GM21381 (cell line): ENCODE results near the gene PGP.
A peak's percentile ranks its signal among the peaks of the same experiment; 100 is the strongest.

ENCODE experiments used
- ATAC-seq: cut with Tn5 transposase; IDR thresholded peaks from one replicate; pipeline ENCODE4 v1.9.1; 2021; ENCODE audit warnings: mild to moderate bottlenecking, moderate library complexity; ENCODE audit not compliant: unreplicated experiment

Gene PGP

GRCh38 chr16:2237493-2238149, 23.0 kb upstream of the PGP start:
- no peak for ATAC-seq

- no peak for ATAC-seq
Measured at GRCh38 chr16:2237102-2237482, 22.5 kb upstream of the PGP start.

DNA sequence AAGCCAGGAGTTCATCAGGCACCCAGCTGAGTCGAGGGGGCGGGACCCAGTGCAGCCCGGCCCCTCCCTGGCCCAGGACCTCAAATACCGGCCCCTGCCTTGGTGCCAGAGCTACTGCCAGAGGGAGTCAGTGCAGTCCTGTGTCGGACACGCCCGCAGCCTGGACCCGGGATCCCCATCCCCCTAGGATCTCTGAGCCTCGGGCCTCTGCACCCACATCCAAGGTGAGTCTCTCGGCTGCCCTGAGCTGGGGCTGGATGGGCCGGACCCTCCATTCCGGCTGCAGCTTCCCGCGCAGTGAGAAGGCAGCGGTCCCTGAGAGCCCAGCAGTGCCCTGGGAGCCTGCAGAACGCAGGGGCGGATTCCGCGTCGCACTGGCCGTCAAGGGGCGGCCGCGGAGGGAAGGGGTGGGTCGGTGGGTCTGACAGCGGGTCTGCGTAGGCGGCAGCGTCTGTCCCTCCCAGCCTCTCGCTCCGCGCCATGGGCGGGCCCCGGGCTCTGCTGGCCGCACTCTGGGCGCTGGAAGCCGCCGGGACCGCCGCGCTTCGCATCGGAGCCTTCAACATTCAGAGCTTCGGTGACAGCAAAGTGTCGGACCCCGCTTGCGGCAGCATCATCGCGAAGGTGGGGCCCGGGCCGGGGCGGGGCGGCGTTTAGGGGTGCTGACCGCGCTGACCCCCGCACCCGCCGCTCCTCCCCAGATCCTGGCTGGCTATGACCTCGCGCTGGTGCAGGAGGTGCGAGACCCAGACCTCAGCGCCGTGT, 21.9 kb upstream of the PGP start, which contains the start of gene DNASE1L2:
Gene DNASE1L2, plus strand, starts transcription at position 108 of the 765 bp plus-strand sequence. Its CDS starts 373 bp downstream, at position 481.
- ATAC-seq, result no peak

GRCh38 chr16:2235695-2236336, 21.2 kb upstream of the PGP start:
- no peak for ATAC-seq

GRCh38 chr16:2235234-2235651, 20.6 kb upstream of the PGP start:
- ATAC-seq, result no peak

GRCh38 chr16:2234813-2235170, 20.2 kb upstream of the PGP start:
- ATAC-seq, result no peak

- no peak for ATAC-seq
Measured at GRCh38 chr16:2233872-2234812, 19.5 kb upstream of the PGP start.

GRCh38 chr16:2233046-2233775, 18.6 kb upstream of the PGP start:
- ATAC-seq, result no peak

DNA sequence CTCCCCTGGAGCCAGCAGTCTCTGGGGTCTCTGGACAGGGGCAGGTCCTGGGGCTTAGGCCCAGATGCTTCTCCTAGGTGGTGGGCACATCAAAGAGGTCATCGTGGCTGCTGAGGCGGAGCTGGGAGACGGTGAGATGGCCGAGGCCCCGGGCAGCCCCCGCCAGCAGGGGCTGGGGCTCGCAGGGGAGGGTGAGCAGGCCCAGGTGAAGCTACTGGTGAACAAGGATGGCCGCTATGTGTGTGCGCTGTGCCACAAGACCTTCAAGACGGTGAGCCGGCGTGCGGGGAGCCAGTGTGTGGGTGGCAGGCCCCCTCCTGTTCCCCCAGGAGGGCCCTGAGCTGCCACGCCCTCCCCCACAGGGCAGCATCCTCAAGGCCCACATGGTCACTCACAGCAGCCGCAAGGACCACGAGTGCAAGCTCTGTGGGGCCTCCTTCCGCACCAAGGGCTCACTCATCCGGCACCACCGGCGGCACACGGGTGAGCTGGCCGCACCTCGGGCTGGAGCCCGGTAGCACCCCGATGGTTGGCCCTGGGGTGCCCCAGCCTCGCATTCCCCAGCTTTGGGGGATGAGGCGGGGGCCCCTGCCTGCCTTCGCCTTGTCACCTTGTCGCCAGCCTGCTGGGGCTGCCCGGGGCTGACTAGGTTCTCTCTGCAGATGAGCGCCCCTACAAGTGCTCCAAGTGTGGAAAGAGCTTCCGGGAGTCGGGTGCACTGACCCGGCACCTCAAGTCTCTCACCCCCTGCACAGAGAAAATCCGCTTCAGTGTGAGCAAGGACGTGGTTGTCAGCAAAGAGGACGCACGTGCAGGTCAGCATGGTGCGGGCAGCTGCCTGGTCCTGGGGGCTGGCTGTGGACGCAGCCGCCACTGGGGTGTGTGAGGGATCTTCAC, 17.7 kb upstream of the PGP start:
- no peak for ATAC-seq

DNA sequence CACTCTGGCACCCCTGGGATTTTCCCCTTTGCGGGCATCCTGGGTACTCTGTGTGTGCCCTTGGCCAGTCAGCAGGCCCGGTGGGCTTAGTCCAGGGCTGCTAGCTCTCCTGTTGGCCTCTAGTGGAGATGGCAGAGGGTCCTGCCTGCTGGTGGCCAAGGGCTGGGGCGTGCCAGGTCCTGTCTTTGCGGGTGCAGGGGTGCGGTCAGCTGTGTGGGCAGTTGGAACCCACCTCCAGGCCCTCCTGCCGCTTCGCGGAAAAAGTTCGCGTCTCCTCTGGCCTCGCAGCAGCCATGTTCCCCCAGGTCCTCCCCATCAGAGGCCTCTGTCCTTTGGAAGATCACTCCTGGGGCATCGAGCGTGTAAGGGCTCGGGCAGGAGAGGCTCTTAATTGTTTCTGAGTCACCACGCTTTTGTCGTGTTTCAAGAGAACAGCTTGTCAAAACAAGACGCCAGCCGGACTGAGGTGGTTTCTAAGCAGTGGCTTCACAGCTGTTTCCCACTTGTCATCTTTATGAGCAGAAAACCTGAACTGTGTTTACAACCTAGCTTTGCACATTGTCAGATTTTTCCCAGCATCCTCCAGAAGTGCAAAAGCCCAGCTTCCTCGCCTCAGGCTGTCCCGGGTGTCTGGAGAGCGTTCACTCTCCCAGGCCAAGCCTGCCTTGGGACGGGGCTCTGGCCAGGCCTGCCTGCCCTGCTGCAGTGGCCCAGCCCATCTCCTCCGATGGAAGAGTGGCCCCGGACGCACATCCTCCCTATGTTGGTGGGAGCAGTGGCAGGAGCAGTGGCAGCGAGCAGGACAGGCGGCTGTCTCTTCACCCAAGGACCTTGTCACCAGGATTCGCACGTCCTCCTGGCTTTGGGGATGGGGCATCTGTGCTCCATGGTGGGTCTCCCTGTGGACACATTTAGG, 16.6 kb upstream of the PGP start:
- ATAC-seq, result no peak

DNA sequence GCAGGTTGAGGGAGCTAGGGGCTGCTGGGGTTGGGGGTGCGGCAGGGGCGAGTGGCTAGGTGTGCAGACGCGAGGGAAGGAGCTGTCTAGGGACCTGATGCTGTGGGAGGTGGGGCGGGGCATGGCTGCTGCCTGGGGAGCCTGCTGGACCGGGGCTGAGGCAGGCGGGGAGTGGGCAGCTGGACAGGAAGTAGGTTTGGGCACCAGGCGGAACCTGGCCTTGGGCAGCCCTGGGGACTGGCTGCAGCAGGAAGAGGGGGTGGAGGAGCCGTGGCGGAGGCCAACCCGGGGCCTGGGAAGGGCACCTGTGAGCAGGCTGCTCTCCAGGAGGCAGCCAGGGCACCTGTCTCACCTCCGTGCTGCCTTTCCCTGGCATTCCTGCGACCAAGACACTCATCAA, 15.7 kb upstream of the PGP start:
- no peak for ATAC-seq

DNA sequence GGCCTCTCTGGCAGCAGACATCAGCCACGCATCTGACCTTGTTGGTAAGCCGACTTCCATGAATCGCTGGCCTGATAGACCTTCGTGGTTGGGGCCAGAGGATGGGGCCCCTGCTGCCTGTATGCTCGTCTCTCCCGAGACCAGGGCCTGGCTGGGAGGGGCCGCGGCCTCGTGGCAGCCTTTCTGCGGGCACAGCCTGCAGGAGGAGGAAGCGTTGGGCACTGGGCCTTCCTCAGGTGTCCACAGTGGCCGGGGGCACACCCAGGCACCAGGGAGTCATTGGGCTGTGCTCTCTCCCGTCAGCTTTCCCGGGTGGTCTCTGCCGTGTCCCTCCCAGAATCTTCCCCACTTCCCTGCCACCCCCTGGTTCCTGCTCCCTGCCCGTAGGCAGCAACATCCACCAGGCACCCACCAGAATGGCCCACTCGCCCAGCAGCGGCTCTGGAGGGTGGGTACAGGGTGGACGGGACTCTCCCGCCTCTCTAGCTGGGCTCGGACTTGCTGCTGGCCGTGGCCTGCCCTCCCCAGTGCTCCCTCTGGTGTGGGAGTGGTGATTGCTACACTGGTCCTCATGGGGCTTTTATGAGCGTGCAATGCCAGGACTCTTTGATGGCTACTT, 15.1 kb upstream of the PGP start:
- ATAC-seq, result no peak

DNA sequence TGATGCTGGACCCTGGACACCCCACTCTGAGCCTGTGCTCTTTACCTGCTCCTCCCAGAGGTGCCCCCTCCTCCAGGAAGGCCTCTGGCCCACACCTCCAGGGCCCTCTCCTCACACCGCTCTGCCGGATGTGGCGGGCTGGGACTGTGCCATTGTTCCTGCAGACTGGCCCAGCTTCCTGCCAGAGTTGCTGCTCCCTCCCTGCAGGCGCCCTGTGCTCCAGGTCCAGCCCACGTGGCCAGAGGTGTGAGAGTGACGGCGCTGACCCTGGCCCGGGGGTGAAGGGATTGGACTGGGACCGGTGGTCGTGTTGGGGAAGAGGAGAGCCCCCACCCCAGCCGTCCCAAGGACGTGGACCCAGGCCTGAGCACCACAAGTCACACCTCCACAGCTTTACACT, 14.5 kb upstream of the PGP start:
- ATAC-seq, result no peak

DNA sequence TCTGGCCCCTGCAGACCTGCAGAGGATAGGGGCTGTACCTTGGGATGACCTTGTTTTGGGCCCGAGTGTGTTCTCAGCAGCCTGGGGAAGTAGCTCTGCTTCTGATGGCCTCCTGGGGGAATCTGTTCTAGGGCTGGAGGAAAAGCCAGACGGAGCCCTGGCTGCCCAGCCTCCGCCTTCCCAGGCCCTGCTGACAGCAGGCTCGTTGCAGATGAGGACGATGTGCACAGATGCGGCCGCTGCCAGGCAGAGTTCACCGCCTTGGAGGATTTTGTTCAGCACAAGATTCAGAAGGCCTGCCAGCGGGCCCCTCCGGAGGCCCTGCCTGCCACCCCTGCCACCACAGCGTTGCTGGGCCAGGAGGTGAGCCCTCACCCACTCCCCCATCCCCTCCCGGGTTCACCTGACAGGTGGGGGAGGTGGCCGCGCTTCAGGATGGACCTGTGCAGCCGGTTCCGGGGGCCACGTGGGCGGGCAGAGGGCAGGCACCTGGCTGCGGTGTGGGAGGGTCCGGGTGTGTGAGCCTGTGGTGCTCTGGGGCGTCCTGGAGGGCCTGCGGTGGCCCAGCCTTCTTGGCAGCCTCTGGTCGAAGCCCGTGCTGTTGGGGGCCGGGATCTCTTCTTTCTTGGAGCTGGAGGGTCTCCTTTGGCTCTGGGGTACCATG, 13.7 kb upstream of the PGP start:
- ATAC-seq, result no peak

DNA sequence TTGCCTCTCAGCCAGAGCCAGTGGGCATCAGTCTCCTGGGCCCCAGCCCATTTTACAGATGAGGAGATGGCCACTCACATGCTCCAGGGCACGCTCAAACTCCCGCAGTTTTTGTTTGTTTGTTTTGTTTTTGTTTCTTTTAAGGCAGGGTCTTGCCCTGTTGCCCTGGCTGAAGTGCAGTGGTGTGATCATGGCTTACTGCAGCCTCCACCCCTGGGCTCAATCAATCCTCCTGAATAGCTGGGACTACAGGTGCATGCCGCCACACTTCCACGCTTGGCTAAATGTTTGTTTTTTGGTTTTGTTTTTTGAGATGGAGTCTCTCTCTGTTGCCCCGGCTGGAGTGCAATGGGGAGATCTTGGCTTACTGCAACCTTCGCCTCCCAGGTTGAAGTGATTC, 12.3 kb upstream of the PGP start:
- ATAC-seq, result no peak

GRCh38 chr16:2226245-2226793, 11.7 kb upstream of the PGP start:
- ATAC-seq, result no peak

- ATAC-seq, result peak; percentile 18
Measured at GRCh38 chr16:2223942-2224486, 9.4 kb upstream of the PGP start.
